ENCODE data around the gene BSX. TPM values are rescaled to one million over a fixed set of nuclear protein-coding genes. Genes with fewer than 3 reads are reported as not detected.

Gene BSX
- not detected in 2 replicates for total RNA-seq
- polyA plus RNA-seq (2012) = not detected

- DNase-seq (ENCODE audit: low read depth) = peak; percentile 70
These were observed at the start of gene BSX for GRCh38 chr11:122981388-122982264. BSX (minus strand) TSS chr11:122981834; CDS start chr11:122981671, 163 bp downstream.

DNA sequence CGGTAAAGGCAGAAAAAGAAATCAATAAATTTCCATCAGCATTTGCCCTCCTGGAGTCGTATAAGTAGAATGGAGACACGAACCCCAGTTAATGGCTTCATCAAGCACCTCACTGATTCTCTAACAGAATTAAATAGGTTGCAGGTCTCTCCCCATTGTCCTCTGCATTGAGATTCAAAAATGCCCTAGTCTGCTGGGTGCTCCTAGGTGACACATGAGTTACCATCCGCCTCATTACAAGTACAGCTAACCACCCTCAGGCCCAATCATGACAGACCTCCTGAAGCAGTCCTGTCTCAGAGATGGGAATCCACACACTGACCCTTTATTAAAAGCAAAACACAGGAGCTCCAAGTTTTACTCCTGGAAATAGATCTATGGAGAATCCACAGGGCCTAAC is 48.9 kb upstream of the BSX start:
- no peak for DNase-seq (ENCODE audit: low read depth)

GRCh38 chr11:123020968-123021367 is 39.3 kb upstream of the BSX start:
- peak; percentile 41 for DNase-seq (ENCODE audit: low read depth)

DNA sequence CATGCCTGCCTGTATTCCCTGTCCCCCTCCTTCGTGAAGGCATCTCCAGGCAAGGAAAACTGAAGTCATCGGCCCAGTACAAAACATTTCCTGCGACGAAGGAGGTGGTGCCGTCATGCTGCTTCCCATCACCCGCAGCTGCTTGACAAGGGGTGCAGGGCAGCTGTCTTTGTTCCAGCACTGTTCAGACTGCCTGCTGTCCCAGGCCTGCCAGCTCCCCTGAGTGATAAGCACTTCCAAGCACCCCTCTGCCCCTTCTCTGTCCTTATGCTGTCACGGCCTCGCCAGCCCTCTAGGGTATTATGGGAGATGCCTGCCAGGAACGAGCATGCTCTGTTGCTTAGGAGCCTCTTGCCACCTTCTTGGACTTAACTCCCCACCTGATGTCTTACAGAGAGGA is 37.1 kb upstream of the BSX start:
- no peak for DNase-seq (ENCODE audit: low read depth)

DNA sequence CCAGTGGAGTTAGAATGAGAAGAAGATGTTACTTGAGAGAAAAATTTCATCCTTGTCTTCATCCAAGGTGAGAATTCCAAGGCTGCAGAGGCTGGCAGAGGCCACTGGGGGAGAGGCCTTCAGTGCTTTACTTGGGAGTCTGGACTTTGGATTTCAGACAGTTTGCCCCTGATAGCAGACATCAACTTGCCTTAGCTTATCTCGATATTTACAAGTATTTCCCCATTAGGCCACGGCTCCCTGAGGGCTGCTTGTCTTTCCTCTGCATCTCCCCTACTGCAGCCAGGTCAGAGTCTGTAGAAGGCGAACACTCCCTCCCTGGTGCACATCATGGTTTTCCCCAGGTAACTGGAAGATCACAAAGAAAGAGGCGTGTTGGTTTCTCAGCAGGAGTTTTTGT is 29.9 kb upstream of the BSX start:
- no peak for DNase-seq (ENCODE audit: low read depth)

DNA sequence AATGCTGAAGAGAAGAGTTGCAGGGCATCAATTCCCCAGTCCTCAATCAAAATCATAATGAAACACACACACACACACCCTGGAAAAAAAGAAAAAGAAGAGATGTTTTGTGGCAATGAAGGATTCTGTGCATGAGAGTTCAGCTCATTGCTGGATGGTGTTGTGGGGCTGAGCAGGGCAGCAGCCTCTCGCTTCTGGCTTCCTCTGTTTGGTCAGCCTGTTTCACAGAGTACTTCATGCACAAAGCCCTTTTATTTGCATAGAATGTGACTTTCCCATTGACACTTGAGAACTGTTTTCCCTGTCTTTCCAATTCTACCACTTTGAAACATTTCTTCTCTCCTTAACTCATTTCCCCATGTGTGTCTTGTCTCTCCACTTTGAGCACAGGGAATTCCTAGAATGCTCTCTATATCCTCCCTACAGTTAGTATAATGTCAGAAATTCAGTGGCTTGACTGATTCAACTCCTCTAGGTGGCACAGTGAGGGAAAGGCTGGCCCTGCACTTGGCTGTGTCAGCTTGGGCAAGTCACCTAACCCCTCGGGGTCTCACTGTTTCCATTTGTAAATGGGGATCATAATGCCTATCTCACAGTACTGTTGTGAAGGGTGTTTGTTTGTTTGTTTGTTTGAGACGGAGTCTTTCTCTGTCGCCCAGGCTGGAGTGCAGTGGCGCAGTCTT is 25.4 kb upstream of the BSX start:
- no peak for DNase-seq (ENCODE audit: low read depth)

- no peak for DNase-seq (ENCODE audit: low read depth)
These were observed 19.1 kb upstream of the BSX start for GRCh38 chr11:123000721-123001120.

GRCh38 chr11:122998727-122999366 is 17.2 kb upstream of the BSX start:
- DNase-seq (ENCODE audit: low read depth) = no peak

- no peak for DNase-seq (ENCODE audit: low read depth)
These were observed 13.9 kb upstream of the BSX start for GRCh38 chr11:122995526-122995925.

DNA sequence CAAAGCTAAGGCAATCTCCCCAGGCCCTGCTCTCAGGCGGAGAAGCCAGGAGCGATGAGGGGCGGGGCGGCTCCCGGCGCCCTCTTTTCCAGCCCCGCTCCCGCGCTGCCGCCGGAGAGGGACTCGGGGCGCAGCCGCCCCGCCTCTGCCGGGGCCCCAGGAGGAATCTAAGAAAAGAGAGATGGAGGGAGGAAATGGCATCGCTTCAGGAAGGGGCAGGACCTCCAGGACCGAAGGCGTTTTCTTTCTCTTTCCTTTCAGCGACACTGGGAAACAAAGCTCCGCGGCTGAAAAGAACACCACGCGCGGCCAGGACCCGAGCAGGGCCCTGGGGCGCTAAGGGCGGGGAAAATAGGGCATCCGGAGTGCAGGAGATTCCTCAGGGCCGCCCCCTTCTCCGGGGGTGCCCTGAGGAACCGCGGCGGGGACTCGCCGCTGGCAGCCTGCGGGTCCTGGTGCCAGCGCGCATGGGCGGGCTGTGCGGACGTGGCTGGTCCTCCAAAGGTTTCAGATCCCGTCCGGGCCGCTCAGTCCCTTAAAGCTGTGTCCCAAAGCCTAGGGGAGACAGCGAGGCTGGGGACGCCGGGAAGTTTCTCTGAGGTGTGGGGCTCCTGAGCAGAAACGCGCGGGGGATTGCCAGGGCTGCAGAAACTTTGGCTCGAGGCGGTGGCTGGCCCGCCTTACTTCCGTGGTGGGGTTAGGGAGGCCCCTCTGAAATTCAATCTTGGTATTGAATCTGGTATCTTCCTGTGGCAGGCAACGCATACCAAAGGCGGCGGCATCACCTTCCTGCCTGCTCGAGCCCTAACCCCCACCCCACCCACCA is 2.8 kb upstream of the BSX start:
- peak; percentile 13 for DNase-seq (ENCODE audit: low read depth)

- no peak for DNase-seq (ENCODE audit: low read depth)
These were observed 2.0 kb upstream of the BSX start for GRCh38 chr11:122983438-122984185.

GRCh38 chr11:122979815-122980595 is 1.6 kb downstream of the BSX start:
- DNase-seq (ENCODE audit: low read depth) = no peak

DNA sequence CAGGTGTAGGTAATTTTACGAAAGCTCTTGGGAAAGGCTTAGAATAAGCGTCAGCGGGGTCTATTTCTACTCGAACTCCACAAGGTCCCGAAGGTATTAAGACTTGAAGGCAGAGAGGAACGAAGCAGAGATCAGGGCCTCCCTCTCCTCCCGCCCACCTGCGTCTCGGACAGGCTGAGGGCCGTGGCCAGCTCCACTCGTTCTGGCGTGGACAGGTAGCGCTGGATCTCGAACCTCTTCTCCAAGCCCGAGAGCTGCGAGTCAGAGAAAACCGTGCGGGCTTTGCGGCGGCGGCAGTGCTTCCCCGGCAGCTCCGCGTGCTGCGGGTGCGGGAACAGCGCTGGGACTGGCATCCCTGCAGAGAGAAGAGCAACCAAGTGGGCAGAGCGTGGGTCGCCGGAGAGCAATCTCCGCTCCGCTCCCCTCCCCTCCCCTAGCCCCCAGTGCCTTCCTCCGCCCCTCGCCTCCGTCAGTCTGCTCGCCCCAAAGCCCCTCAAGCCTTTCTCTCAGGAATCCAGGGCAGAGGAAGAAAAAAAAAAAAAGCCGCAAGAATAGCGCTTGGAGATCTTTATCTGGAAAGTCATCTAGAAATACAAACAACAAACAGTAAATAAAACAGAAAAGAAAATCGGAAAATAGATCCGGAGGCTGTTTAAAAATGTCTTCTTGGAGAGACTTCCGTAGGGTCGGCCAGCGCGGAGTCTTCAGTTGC is 2.4 kb downstream of the BSX start:
- DNase-seq (ENCODE audit: low read depth) = no peak

GRCh38 chr11:122978299-122978620 is 3.4 kb downstream of the BSX start:
- no peak for DNase-seq (ENCODE audit: low read depth)

DNA sequence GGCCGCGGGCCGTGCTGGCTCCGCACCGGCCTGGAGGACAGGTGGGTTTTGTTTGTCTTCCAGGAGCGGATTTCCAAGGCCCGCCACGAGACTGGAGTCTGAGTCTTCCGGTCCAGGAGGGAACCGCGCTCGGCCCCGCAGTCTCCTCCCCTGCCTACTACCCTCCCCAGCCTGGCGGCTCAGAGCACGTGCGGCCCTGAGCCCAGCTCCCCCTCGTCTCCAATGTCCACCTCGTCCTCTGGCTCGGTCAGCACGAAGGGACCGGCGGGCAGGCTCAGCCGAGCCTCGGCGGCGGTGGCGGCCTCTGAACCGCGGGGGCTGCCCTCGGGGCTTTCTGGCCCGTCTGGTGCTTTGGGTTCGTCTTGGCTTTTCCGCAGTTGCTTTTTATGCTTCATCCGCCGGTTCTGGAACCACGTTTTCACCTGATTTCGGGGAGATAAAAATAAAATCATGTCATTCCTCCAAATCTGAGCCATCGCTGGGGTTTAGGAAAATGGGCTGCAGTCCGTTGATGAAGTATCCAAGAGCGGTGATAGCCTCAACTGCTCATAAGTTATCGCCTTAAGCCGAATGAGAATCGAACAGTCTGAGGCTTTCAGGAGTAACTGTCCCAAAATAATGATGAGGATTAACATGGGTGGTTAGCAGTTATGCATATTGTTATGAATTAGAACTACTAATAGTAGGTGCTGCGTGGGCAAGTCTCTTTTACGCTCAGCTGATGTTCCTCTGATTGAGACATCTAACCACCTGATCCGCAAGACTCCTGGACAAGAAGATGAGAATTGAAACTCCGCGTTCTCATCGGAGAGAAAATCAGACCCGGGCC is 4.0 kb downstream of the BSX start:
- no peak for DNase-seq (ENCODE audit: low read depth)

DNA sequence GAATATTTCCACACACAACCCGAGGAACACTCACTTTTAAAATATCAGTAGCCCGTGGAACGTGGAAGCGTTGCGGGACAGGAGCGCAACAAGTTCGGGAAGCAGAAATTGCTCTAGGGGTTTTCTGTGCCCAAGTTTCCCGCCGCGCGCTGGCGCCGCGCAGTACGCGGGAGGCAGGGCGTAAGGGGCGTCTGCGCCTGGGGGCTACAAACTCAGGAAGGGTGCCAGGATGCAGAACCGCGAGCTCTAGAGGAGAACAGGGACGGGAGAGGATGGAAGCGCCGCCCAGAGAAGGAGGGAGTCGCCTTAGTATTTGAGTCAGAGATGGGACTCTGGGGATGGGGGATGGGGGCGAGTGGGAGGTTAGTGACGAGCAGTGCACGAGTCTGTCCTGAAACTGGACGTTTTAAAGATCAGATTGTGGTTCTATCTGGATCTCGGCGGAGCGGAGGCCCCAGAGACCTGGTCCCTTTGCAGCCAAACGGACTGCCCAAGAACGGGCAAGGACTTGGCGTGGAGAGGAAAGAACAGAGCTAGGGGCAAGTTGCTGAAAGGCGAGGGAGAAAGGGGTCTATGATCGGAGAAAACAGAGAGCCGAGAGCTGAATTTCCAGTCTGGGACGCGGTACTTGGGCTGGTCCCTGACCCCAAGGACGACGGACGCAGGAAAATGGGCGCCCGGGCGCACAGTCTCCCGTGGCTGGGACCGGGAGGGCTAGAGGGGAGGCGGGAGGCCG is 4.7 kb downstream of the BSX start:
- no peak for DNase-seq (ENCODE audit: low read depth)

GRCh38 chr11:122976061-122976733 is 5.4 kb downstream of the BSX start:
- no peak for DNase-seq (ENCODE audit: low read depth)

Measured in myocyte (in vitro differentiated cells).